Colonic mucosa (tissue), 4 donors: ENCODE results near the gene CCDC88C. TPM values are rescaled to one million over a fixed set of nuclear protein-coding genes. Genes with fewer than 3 reads are reported as not detected.
A peak's percentile ranks its signal among the peaks of the same experiment; 100 is the strongest.

Experiments used
- DNase-seq: peaks from one replicate; pipeline ENCODE4 v3.0.0-alpha.2; 2020
- H3K27ac ChIP-seq: fragments of 200-600 bp; one replicate; pipeline ENCODE4 v1.8.0; 2021
- H3K27me3 ChIP-seq: fragments of 200-600 bp; one replicate; pipeline ENCODE4 v1.8.0; 2021
- H3K36me3 ChIP-seq: fragments of 200-600 bp; one replicate; pipeline ENCODE4 v1.8.0; 2021
- H3K4me1 ChIP-seq: fragments of 200-600 bp; one replicate; pipeline ENCODE4 v1.8.0; 2021; ENCODE audit warnings: mild to moderate bottlenecking
- H3K4me3 ChIP-seq: fragments of 200-600 bp; one replicate; pipeline ENCODE4 v1.8.0; 2021
- H3K9ac ChIP-seq, 2 donors: one replicate each; pipeline ENCODE4 v1.7.0; 2013; ENCODE audit warnings: control low read depth in 2 of 2, low read depth in 2 of 2, low read length in 2 of 2
- H3K9me3 ChIP-seq: fragments of 200-600 bp; one replicate; pipeline ENCODE4 v1.8.0; 2021
- intact Hi-C: fragments of 100-400 bp; cut with DNase I; formaldehyde crosslinking; loops from one replicate; pipeline ENCODE4 v1.14.1; 2022
- total RNA-seq, 2 donors: library from RNA; stranded (reverse); fragmentation: NEBNext Ultra II Directional in 1 of 2; extraction: Animal tissue kit (Norgen Biotek cat#: 25700) in 1 of 2; gene quantifications; one replicate each; pipeline ENCODE4 v1.2.1, GENCODE V29; 2021
- TF ChIP-seq, protein P1 (sequence below): fragments of 200-600 bp; IDR thresholded peaks from one replicate; pipeline ENCODE4 v1.8.0; 2022; ENCODE audit warnings: antibody characterized with exemption, mild to moderate bottlenecking
- donor health status: healthy.
- donor health status: DM: no; HTN: no; CAD: no.
- donor health status: DM: no; HTN: no; CAD: no.

The CCDC88C gene
- total RNA-seq, 2 donors from 2014 or later, result 45.6 to 48.0 TPM

DNA sequence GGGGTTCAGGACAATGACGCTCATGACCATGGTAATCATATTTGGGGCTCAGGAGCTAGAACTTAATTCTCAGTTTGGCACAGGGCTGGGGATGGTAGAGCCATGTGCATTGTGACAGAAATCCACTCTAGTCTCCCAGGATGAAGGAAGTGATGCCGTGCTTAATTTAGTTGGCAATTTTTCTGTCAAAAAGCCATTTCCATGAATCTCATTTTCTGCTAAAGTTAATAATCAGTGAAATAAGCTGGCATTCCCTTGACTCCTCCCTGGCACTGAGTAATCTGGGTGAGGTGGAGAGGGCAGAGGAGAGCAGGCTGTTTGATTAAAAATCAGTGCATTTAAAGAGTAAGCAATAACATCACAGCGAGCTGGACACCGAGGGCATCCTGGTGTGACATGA, 128.2 kb downstream of the CCDC88C start:
- intact Hi-C loops, result loop anchor here (10.0 kb wide), 1 partner anchor 385 kb away; no protein-coding TSS in a partner anchor
- no peaks in the 10 kb centered on the region for H3K36me3 ChIP-seq
- DNase-seq, result no peak
- no peaks in the 10 kb centered on the region for H3K9me3 ChIP-seq
- no peaks in the 10 kb centered on the region for H3K4me1 ChIP-seq
- H3K4me3 ChIP-seq, result no peak overlapping the region
- TF ChIP-seq, protein P1, sequence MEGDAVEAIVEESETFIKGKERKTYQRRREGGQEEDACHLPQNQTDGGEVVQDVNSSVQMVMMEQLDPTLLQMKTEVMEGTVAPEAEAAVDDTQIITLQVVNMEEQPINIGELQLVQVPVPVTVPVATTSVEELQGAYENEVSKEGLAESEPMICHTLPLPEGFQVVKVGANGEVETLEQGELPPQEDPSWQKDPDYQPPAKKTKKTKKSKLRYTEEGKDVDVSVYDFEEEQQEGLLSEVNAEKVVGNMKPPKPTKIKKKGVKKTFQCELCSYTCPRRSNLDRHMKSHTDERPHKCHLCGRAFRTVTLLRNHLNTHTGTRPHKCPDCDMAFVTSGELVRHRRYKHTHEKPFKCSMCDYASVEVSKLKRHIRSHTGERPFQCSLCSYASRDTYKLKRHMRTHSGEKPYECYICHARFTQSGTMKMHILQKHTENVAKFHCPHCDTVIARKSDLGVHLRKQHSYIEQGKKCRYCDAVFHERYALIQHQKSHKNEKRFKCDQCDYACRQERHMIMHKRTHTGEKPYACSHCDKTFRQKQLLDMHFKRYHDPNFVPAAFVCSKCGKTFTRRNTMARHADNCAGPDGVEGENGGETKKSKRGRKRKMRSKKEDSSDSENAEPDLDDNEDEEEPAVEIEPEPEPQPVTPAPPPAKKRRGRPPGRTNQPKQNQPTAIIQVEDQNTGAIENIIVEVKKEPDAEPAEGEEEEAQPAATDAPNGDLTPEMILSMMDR, result no peak
- H3K9ac ChIP-seq, result no peak overlapping the region
- H3K27ac ChIP-seq, result no peak overlapping the region
- H3K27me3 ChIP-seq, result no peaks in the 10 kb centered on the region

DNA sequence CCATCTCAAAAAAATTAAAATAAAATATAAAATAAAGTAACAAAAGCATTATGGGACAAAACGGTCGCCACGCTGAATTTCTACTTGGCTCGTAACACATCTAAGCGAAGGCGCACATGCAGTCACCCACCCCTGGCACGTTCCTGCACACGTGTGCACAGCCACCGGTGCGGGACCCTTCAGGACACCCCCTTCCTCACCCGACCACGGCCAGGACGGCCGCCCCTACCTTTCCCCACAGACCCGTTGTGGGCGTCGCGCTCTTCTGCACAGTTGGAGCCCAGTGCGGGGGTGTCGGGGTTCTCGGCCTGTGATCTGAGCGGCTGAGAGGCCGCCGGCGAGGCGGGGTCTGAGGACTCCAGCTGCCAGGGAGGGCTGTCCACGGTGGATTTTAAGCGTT, 128.7 kb downstream of the CCDC88C start:
- DNase-seq, result no peak
- H3K9me3 ChIP-seq, result no peaks in the 10 kb centered on the region
- no peaks in the 10 kb centered on the region for H3K36me3 ChIP-seq
- H3K9ac ChIP-seq, result no peak overlapping the region
- H3K4me3 ChIP-seq, result no peak overlapping the region
- TF ChIP-seq, protein P1, result no peak
- no peaks in the 10 kb centered on the region for H3K4me1 ChIP-seq
- H3K27me3 ChIP-seq, result no peaks in the 10 kb centered on the region
- intact Hi-C loops, result loop anchor here (10.0 kb wide), 1 partner anchor 384 kb away; no protein-coding TSS in a partner anchor
- no peak overlapping the region for H3K27ac ChIP-seq

DNA sequence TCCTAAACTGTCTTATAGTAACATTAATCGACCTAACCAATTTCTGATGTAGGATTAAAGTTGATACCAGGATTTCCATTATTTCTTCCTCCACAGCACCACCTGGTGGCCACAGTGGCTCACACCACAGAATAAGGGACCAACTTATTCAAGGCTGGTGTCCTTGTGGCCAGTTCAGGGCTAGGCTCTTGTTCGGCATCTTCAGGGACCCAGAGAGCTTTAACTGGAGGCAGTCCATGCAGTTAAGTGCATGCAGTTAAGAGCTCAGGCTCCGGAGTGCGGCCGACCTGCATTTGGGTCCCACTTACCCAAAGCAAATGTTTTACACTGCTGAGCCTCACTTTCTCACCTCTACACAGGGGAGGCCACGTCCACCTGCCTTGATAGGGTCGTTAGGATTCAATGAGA, 131.1 kb downstream of the CCDC88C start:
- Histone ChIP-seq H3K9ac (no peak overlapping the region), H3K9me3 (no peaks in the 10 kb centered on the region), H3K4me3 (no peak overlapping the region), H3K27ac (no peak overlapping the region), H3K4me1 (no peaks in the 10 kb centered on the region), H3K27me3 (no peaks in the 10 kb centered on the region), H3K36me3 (peaks cover 8% of the 10 kb centered on the region)
- DNase-seq, result peak; percentile 85
- TF ChIP-seq, protein P1, result peak; percentile 85
- intact Hi-C loops, result loop anchor here (2.0 to 10.0 kb wide), 2 partner anchors 108 to 382 kb away; no protein-coding TSS in a partner anchor

DNA sequence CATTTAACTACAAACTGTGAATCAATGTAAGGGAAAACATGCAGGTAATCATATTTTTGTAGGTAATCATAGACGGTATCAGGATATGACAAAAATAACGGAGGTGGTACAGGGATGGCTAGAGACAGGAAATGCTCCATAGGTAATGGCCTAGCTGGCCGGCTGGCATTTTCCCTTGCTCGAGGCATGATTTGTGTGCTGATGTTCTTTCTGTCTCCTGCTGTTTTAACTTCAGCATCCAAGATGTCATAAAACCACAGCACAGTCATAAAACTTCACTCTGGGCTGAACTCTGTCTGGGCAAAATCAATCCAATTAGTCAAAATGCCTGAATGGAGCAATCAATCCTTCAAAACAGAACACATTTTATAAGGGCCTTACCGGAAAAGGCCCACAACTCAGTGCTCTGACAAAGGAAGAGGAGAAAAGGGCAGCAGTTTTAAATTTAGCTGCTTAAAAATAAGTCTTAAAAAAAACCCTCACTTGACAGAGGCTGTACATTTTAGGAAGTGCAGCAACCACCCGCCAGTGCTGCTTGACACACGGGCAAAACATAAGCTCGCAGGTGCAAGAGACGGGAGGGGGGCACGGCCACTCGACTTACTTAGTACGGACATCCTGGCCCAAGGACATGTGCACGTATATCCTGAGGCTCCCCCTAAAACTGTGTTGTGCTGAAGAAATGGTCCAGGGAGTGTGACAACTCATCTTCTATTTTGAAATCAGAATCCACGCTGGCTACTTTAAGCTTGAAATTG, 132.7 kb downstream of the CCDC88C start:
- no peak overlapping the region for H3K4me3 ChIP-seq
- DNase-seq, result no peak
- H3K27ac ChIP-seq, result no peak overlapping the region
- no peaks in the 10 kb centered on the region for H3K4me1 ChIP-seq
- TF ChIP-seq, protein P1, result no peak
- H3K9ac ChIP-seq, result no peak overlapping the region
- no peaks in the 10 kb centered on the region for H3K9me3 ChIP-seq
- H3K27me3 ChIP-seq, result no peaks in the 10 kb centered on the region
- intact Hi-C loops, result loop anchor here (10.0 kb wide), 1 partner anchor 380 kb away; no protein-coding TSS in a partner anchor
- peaks cover 8% of the 10 kb centered on the region for H3K36me3 ChIP-seq

DNA sequence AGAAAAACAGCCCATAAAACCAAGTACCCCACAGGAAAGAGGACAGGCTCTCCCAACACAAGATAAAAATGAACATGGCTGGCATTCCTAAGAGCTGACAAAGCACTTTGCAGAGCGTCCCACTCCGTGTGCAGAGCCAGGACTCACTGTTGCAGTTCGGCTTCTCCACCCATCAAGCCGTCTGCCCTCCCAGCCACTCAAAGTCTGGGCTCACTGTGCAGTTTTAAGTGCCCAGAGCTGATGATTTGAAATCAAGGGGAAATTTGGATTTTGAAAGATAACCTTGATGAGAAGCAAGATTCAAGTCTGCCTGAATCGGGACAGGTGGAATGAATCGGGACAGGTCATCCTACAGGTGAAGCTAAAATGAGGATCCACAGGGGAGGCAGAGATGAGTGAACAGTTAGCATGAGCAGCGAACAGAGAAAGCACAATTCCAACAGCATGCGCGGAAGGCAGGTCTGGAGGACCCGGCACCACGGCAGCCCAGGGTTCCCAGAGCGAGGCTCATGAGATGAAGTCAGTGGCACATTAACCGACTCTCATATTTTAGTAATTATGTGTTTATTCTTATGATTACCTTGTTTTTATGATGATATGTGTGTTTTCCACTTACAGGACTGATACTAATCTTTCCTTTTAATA, 133.4 kb downstream of the CCDC88C start:
- H3K36me3 ChIP-seq, result peaks cover 8% of the 10 kb centered on the region
- intact Hi-C loops, result loop anchor here (10.0 kb wide), 1 partner anchor 379 kb away; no protein-coding TSS in a partner anchor
- no peaks in the 10 kb centered on the region for H3K4me1 ChIP-seq
- H3K9me3 ChIP-seq, result no peaks in the 10 kb centered on the region
- no peaks in the 10 kb centered on the region for H3K27me3 ChIP-seq
- no peak overlapping the region for H3K27ac ChIP-seq
- H3K9ac ChIP-seq, result no peak overlapping the region
- TF ChIP-seq, protein P1, result no peak
- DNase-seq, result no peak
- H3K4me3 ChIP-seq, result no peak overlapping the region
